Measurements from ENCODE around the gene CNGA3. TPM values are rescaled to one million over a fixed set of nuclear protein-coding genes. Genes with fewer than 3 reads are reported as not detected.
A peak's percentile ranks its signal among the peaks of the same experiment; 100 is the strongest.

Gene CNGA3
- total RNA-seq, 4 donors from 2014 or later, result not detected

- Histone ChIP-seq H3K4me3 (peak overlapping the region; percentile 64 to 68), H3K27ac (peak overlapping the region; percentile 68 to 79), H3K4me1 (peaks cover 0 to 4% of the 10 kb centered on the region in 2 donors), H3K27me3 (no peaks in the 10 kb centered on the region), H3K36me3 (no peaks in the 10 kb centered on the region), H3K9me3 (no peaks in the 10 kb centered on the region)
- DNase-seq, result no peak
- intact Hi-C loops (cut with DNase I; ENCODE audit: low total_unique reads), result no loop called here
- no peak for TF ChIP-seq CTCF (IDR thresholded peaks at IDR 0.05)
- no peak for TF ChIP-seq POLR2A (IDR thresholded peaks at IDR 0.05)
Observed at GRCh38 chr2:98445177-98445682, 99.0 kb downstream of the CNGA3 start.

- intact Hi-C loops (cut with DNase I; ENCODE audit: low total_unique reads), result no loop called here
- peaks cover 0 to 4% of the 10 kb centered on the region in 2 donors for H3K4me1 ChIP-seq
- TF ChIP-seq CTCF (IDR thresholded peaks at IDR 0.05) (no peak), POLR2A (IDR thresholded peaks at IDR 0.05) (no peak)
- no peaks in the 10 kb centered on the region for H3K27me3 ChIP-seq
- H3K4me3 ChIP-seq, result peak overlapping the region; percentile 64 to 68
- H3K27ac ChIP-seq, result peak overlapping the region; percentile 68 to 79
- H3K9me3 ChIP-seq, result no peaks in the 10 kb centered on the region
- DNase-seq, result no peak
- H3K36me3 ChIP-seq, result no peaks in the 10 kb centered on the region
Observed at GRCh38 chr2:98445683-98446581, 99.7 kb downstream of the CNGA3 start.

GRCh38 chr2:98446850-98447249 lies 100.6 kb downstream of the CNGA3 start:
- intact Hi-C loops (cut with DNase I; ENCODE audit: low total_unique reads), result no loop called here
- H3K27me3 ChIP-seq, result no peaks in the 10 kb centered on the region
- H3K27ac ChIP-seq, result no peak overlapping the region
- no peaks in the 10 kb centered on the region for H3K9me3 ChIP-seq
- H3K4me3 ChIP-seq, result no peak overlapping the region
- H3K36me3 ChIP-seq, result no peaks in the 10 kb centered on the region
- TF ChIP-seq CTCF (IDR thresholded peaks at IDR 0.05) (no peak), POLR2A (IDR thresholded peaks at IDR 0.05) (no peak)
- no peak for DNase-seq
- H3K4me1 ChIP-seq, result peaks cover 0 to 4% of the 10 kb centered on the region in 2 donors

Other genes starting within 250 kb of the CNGA3 start
- gene INPP4A, start 98.4 kb downstream of the CNGA3 start, total RNA-seq, result 10 to 100 TPM in 3 of 4 donors, 1 to 10 TPM in 1; 8.7 to 40.2 (median 35.2) TPM